T-cell (primary cell): ENCODE data around the gene PSTK. TPM values are rescaled to one million over a fixed set of nuclear protein-coding genes. Genes with fewer than 3 reads are reported as not detected.
A peak's percentile ranks its signal among the peaks of the same experiment; 100 is the strongest.

ENCODE experiments used
- ATAC-seq, 4 experiments: fragments of 200-7000 bp in 3 of 4; fragments of 150-1000 bp in 1 of 4; cut with Tn5 transposase; replicated peaks in 1 of 4; 1 replicate in 3 of 4; 2 replicates in 1 of 4; pipeline ENCODE4 v1.10.0; 2021; ENCODE audit warnings: moderate library complexity in 3 of 4, mild to moderate bottlenecking in 2 of 4, moderate number of reproducible peaks in 1 of 4
- CTCF ChIA-PET, 2 donors: fragments of 300-600 bp; sonication (Branson Sonifier 250); formaldehyde crosslinking; loops; one replicate each; lab custom pipeline; 2022; ENCODE audit warnings: antibody characterized with exemption in 2 of 2; lab: Charles Lee
- POLR2A ChIA-PET, 2 donors: fragments of 300-600 bp; sonication (Branson Sonifier 250); formaldehyde crosslinking; loops; one replicate each; lab custom pipeline; 2022; ENCODE audit warnings: antibody characterized with exemption in 2 of 2; lab: Charles Lee
- DNase-seq, 35 experiments: peaks; one replicate each; pipeline versions ENCODE4 v3.0.0 to v3.0.0-alpha.2; 2013 to 2023
- H3K27ac ChIP-seq: one replicate; pipeline ENCODE4 v1.5.1; 2013; ENCODE audit warnings: low read length
- H3K27me3 ChIP-seq, 2 experiments: replicated peaks in 1 of 2; 1 replicate in 1 of 2; 2 replicates in 1 of 2; pipeline versions ENCODE4 v1.6.1 to v1.7.0; 2013; ENCODE audit warnings: low read length in 1 of 2, mixed read lengths in 1 of 2; ENCODE audit not compliant: control insufficient read depth in 2 of 2, insufficient read depth in 2 of 2; ENCODE audit errors: extremely low read depth in 1 of 2
- H3K36me3 ChIP-seq, 2 donors: 1 replicate in 1 of 2; 2 replicates in 1 of 2; pipeline versions ENCODE4 v1.6.1 to v1.7.0; 2013; ENCODE audit warnings: low read length in 1 of 2; ENCODE audit not compliant: control insufficient read depth in 2 of 2, insufficient read depth in 1 of 2; ENCODE audit errors: extremely low read depth in 1 of 2
- H3K4me1 ChIP-seq, 2 experiments: 1 replicate in 1 of 2; 2 replicates in 1 of 2; pipeline versions ENCODE4 v1.6.1 to v1.7.0; 2013; ENCODE audit warnings: low read length in 2 of 2, mixed read lengths in 1 of 2; ENCODE audit not compliant: insufficient read depth in 2 of 2, control insufficient read depth in 1 of 2; ENCODE audit errors: extremely low read depth in 1 of 2
- H3K4me3 ChIP-seq, 2 donors: 1 replicate in 1 of 2; 2 replicates in 1 of 2; pipeline versions ENCODE4 v1.5.1 to v1.7.0; 2013; ENCODE audit warnings: mild to moderate bottlenecking in 2 of 2, low read length in 1 of 2, moderate library complexity in 1 of 2; ENCODE audit not compliant: control insufficient read depth in 1 of 2; ENCODE audit errors: extremely low read depth in 1 of 2
- H3K9me3 ChIP-seq: 2 replicates; pipeline ENCODE4 v1.7.0; 2013
- H3K27ac Mint-ChIP-seq, 2 donors: one replicate each; pipeline ENCODE4 v1.8.0; 2020 to 2021; ENCODE audit warnings: mild to moderate bottlenecking in 2 of 2, mixed read lengths in 2 of 2
- H3K27me3 Mint-ChIP-seq, 2 donors: one replicate each; pipeline ENCODE4 v1.8.0; 2021 to 2022; ENCODE audit warnings: mixed read lengths in 2 of 2
- H3K36me3 Mint-ChIP-seq: one replicate; pipeline ENCODE4 v1.8.0; 2021; ENCODE audit warnings: mixed read lengths
- H3K4me1 Mint-ChIP-seq, 3 donors: one replicate each; pipeline ENCODE4 v1.8.0; 2020 to 2022; ENCODE audit warnings: mixed read lengths in 3 of 3, mild to moderate bottlenecking in 1 of 3
- H3K4me3 Mint-ChIP-seq, 3 donors: one replicate each; pipeline ENCODE4 v1.8.0; 2020 to 2022; ENCODE audit warnings: mild to moderate bottlenecking in 3 of 3, mixed read lengths in 3 of 3, moderate library complexity in 3 of 3
- H3K9me3 Mint-ChIP-seq, 3 donors: one replicate each; pipeline ENCODE4 v1.8.0; 2020 to 2022; ENCODE audit warnings: mixed read lengths in 3 of 3
- WGBS: methylation state at CpG from one replicate; pipeline ENCODE4 v1.1.5; 2013; ENCODE audit warnings: missing lambda C conversion rate; ENCODE audit not compliant: insufficient coverage; 5-methylcytosine and 5-hydroxymethylcytosine counted together
- total RNA-seq, 35 experiments: library from RNA in 6 of 35; stranded (reverse) in 6 of 35; fragments of 120-200 nt in 1 of 35; gene quantifications; one replicate each; pipeline versions ENCODE4 v1.2.1 to v1.2.4 and lab custom pipeline; 2013 to 2026

PSTK gene
- total RNA-seq, 5 donors from 2014 or later (not counting 1 experiment from before 2014, with no cell fraction given) = 3.7 to 12.1 (median 5.2) TPM

DNA sequence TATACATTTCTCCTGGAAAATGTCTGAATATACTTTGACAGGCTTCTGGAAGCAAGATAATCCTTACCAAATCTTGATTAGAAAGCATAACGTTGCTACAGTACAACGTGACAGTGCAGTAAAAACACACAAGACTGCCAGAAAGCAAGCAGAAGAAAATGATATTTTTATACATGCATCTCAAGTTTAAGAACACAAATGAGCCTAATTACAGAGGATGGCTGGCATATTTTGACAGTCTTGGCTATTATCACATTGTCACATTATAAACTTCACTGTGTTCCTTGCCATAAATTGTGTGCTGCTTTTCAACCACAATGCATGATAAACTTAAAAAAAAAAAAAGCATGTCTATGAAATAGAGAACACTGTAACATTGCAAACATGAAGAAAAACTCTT, 24.1 kb downstream of the PSTK start:
- H3K27ac ChIP-seq = no peak overlapping the region
- peaks cover 13% of the 10 kb centered on the region for H3K36me3 Mint-ChIP-seq
- H3K27me3 Mint-ChIP-seq = no peaks in the 10 kb centered on the region
- H3K27ac Mint-ChIP-seq = no peak overlapping the region
- DNase-seq = no peak
- ChIA-PET CTCF (no interaction called here), POLR2A (interaction anchor here in 1 of 2 donors (1.1 kb wide), 1 partner anchor 20 kb away, joined by 3 read pairs; no protein-coding TSS in a partner anchor)
- H3K4me1 ChIP-seq = peaks cover 13 to 14% of the 10 kb centered on the region in 2 experiments
- 83% methylated on average over 1 of the region's 2 CpGs for WGBS
- H3K4me1 Mint-ChIP-seq = peaks cover 70 to 77% (median 76%) of the 10 kb centered on the region in 3 donors
- no peaks in the 10 kb centered on the region for H3K9me3 Mint-ChIP-seq
- no peak overlapping the region for H3K4me3 ChIP-seq
- ATAC-seq = no peak
- H3K4me3 Mint-ChIP-seq = no peak overlapping the region
- H3K36me3 ChIP-seq = peaks cover 0 to 6% of the 10 kb centered on the region in 2 donors
- no peaks in the 10 kb centered on the region for H3K9me3 ChIP-seq
- H3K27me3 ChIP-seq = no peaks in the 10 kb centered on the region

DNA sequence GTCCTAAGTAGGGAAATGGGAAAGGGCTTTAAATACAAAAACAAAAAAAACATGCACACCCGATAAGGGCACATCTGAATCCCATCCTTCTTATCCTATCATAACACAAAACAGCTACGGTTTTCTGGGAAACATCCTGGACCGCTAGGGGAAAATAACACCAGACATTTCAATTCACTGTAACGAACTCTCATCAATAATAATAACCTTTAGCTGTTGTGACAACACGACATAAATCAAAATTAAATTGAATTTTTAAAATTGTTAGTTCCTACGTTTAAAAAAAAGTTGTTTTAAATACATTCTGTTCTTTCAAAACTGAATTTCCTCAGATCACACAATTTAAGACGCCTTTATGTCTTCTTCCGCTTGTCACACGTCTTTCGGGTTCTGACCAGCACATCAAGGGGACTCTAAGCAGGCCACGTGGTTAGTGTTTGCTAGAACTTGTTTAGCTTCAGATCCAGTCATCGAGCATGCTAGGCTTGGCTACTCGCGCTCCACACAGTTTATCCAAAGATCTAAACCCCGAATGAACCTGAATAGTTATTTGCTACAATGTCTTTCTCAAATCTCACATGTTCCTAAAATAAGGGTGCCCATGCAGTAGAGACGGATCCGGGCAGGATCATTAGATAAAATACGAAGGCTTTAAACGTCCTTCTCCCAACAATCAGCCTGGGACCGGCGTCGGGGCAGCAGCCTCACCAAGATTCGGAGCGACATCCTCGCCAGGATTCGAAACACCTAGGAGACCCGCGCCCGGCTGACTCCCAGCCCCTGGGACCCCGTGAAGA, 27.6 kb downstream of the PSTK start:
- ChIA-PET CTCF (interaction anchor here in 1 of 2 donors (0.6 to 2.4 kb wide), 5 partner anchors 14 to 29 kb away, joined by 3 to 18 read pairs (median 3); partner anchors contain the start of gene PSTK), POLR2A (interaction anchor here (0.6 to 1.6 kb wide), 10 partner anchors 9 to 634 kb away, joined by 3 to 10 read pairs (median 4); partner anchors contain the start of gene PSTK (in 1 of the 2))
- Mint-ChIP-seq H3K9me3 (no peaks in the 10 kb centered on the region), H3K4me3 (peak overlapping the region; percentile 94 to 99 (median 99)), H3K4me1 (peaks cover 63 to 67% (median 65%) of the 10 kb centered on the region in 3 donors), H3K27me3 (no peaks in the 10 kb centered on the region), H3K36me3 (peaks cover 11% of the 10 kb centered on the region), H3K27ac (peak overlapping the region; percentile 99)
- Histone ChIP-seq H3K27me3 (no peaks in the 10 kb centered on the region), H3K4me1 (peaks cover 17 to 19% of the 10 kb centered on the region in 2 experiments), H3K4me3 (peak overlapping the region; percentile 77 to 89), H3K36me3 (peaks cover 0 to 4% of the 10 kb centered on the region in 2 donors), H3K9me3 (no peaks in the 10 kb centered on the region), H3K27ac (peak overlapping the region; percentile 95)
- WGBS = 1% methylated on average over 19 of the region's 30 CpGs
- DNase-seq (peak; percentile 4 to 72 (median 40)), ATAC-seq (peak in 3 of 4 experiments; percentile 26 to 35 (median 30))

GRCh38 chr10:123008355-123009104, 28.3 kb downstream of the PSTK start, which contains the start of the genes ACADSB and IKZF5:
Gene ACADSB, plus strand, starts transcription at chr10:123009006. Its CDS starts 24 bp downstream, at chr10:123009030.
Gene IKZF5, minus strand, starts transcription at chr10:123008795. Its CDS starts 10,170 bp downstream, at chr10:122998625.
- peaks cover 17 to 19% of the 10 kb centered on the region in 2 experiments for H3K4me1 ChIP-seq
- whole genome bisulfite sequencing = under 1% methylated on average over 62 of the region's 68 CpGs
- H3K9me3 ChIP-seq = no peaks in the 10 kb centered on the region
- peak; percentile 88 to 98 (median 96) for DNase-seq
- H3K36me3 ChIP-seq = peaks cover 0 to 4% of the 10 kb centered on the region in 2 donors
- POLR2A ChIA-PET = interaction anchor here (0.6 to 1.4 kb wide), 5 partner anchors 9 to 634 kb away, joined by 3 to 10 read pairs (median 4); no protein-coding TSS in a partner anchor
- no peaks in the 10 kb centered on the region for H3K27me3 Mint-ChIP-seq
- peak within 1 kb of the TSS; percentile 77 to 89 for H3K4me3 ChIP-seq
- H3K27ac Mint-ChIP-seq = peak within 1 kb of the TSS; percentile 99
- peak within 1 kb of the TSS; percentile 94 to 99 (median 99) for H3K4me3 Mint-ChIP-seq
- peak; percentile 87 to 93 (median 89) for ATAC-seq
- H3K27me3 ChIP-seq = no peaks in the 10 kb centered on the region
- H3K4me1 Mint-ChIP-seq = peaks cover 62 to 67% (median 63%) of the 10 kb centered on the region in 3 donors
- H3K27ac ChIP-seq = peak within 1 kb of the TSS; percentile 95
- H3K9me3 Mint-ChIP-seq = no peaks in the 10 kb centered on the region
- CTCF ChIA-PET = interaction anchor here in 1 of 2 donors (0.7 to 2.4 kb wide), 3 partner anchors 14 to 278 kb away, joined by 3 to 18 read pairs (median 6); partner anchors contain the start of gene PSTK
- peaks cover 12% of the 10 kb centered on the region for H3K36me3 Mint-ChIP-seq

- DNase-seq (peak in 11 of 35 experiments; percentile 2 to 29 (median 10)), ATAC-seq (peak in 1 of 4 experiments; percentile 23)
- Mint-ChIP-seq H3K4me1 (peaks cover 55 to 62% (median 56%) of the 10 kb centered on the region in 3 donors), H3K4me3 (peak overlapping the region; percentile 94 to 99 (median 99)), H3K36me3 (peaks cover 16% of the 10 kb centered on the region), H3K27me3 (no peaks in the 10 kb centered on the region), H3K27ac (peak overlapping the region; percentile 99), H3K9me3 (no peaks in the 10 kb centered on the region)
- Histone ChIP-seq H3K27me3 (no peaks in the 10 kb centered on the region), H3K4me3 (peak overlapping the region; percentile 70 to 89), H3K36me3 (peaks cover 0 to 4% of the 10 kb centered on the region in 2 donors), H3K9me3 (no peaks in the 10 kb centered on the region), H3K27ac (peak overlapping the region; percentile 79), H3K4me1 (peaks cover 17 to 19% of the 10 kb centered on the region in 2 experiments)
- ChIA-PET POLR2A (no interaction called here), CTCF (interaction anchor here in 1 of 2 donors (1.1 to 2.4 kb wide), 2 partner anchors 13 to 28 kb away, joined by 3 to 18 read pairs; partner anchors contain the start of gene PSTK)
- WGBS = 2% methylated on average over 32 of the region's 34 CpGs
Measured at GRCh38 chr10:123009105-123009820, 29.1 kb downstream of the PSTK start.

- DNase-seq (no peak), ATAC-seq (no peak)
- 83% methylated on average over 1 of the region's 3 CpGs for WGBS
- ChIA-PET POLR2A (interaction anchor here (0.6 kb wide), 3 partner anchors 230 to 622 kb away, joined by 3 to 4 read pairs (median 4); no protein-coding TSS in a partner anchor), CTCF (interaction anchor here in 1 of 2 donors (0.6 kb wide), 1 partner anchor 1405 kb away, joined by 7 read pairs; no protein-coding TSS in a partner anchor)
- peaks cover 30% of the 10 kb centered on the region for H3K36me3 Mint-ChIP-seq
- no peaks in the 10 kb centered on the region for H3K9me3 Mint-ChIP-seq
- H3K9me3 ChIP-seq = no peaks in the 10 kb centered on the region
- peaks cover 13 to 17% of the 10 kb centered on the region in 2 experiments for H3K4me1 ChIP-seq
- H3K36me3 ChIP-seq = no peaks in the 10 kb centered on the region
- no peak overlapping the region for H3K27ac Mint-ChIP-seq
- peaks cover 33 to 48% (median 40%) of the 10 kb centered on the region in 3 donors for H3K4me1 Mint-ChIP-seq
- H3K4me3 Mint-ChIP-seq = no peak overlapping the region
- H3K27me3 Mint-ChIP-seq = no peaks in the 10 kb centered on the region
- H3K4me3 ChIP-seq = no peak overlapping the region
- no peaks in the 10 kb centered on the region for H3K27me3 ChIP-seq
- H3K27ac ChIP-seq = no peak overlapping the region
Measured at GRCh38 chr10:123011987-123012386, 31.8 kb downstream of the PSTK start.
